Measurements from ENCODE around the gene MRPS35. TPM values are rescaled to one million over a fixed set of nuclear protein-coding genes. Genes with fewer than 3 reads are reported as not detected.
"Not testable (repeated sequence)": the region's sequence is repeated elsewhere in the genome, so short reads cannot be mapped to it uniquely, and the experiment has no call there.

The MRPS35 gene
- total and polyA plus RNA-seq, 10 donors, result 20.5 to 40.8 (median 28.5) TPM

DNA sequence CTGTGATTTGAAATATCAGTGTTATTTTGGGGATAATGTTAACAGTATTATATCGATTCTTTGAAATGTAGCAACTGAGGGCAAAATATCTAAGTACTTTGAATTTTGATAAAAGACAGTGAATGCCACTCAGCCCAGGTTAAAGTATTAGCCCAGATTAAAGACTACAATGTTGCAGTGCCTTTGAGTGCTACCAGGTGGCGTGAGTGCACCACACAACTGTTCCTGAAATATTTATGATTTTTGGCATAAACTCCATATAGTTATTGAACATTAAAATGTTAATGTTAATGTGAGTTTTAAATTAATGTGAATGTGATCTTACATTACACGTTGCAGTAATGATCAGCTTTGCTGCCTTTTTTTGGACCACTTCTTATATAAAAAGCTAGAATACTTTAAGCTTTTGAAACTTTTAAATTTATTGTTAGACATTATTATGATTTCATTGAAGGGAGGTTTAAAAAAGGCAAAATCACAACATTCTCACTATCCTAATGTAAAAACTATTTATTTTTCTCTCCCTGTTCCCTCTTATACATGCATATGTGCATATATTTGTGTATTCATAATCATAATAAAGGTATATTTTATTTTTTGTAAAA, 22.5 kb downstream of the MRPS35 start:
- no peak for DNase-seq
- TF ChIP-seq POLR2A (IDR thresholded peaks at IDR 0.05), result no peak
- TF ChIP-seq, protein P1, sequence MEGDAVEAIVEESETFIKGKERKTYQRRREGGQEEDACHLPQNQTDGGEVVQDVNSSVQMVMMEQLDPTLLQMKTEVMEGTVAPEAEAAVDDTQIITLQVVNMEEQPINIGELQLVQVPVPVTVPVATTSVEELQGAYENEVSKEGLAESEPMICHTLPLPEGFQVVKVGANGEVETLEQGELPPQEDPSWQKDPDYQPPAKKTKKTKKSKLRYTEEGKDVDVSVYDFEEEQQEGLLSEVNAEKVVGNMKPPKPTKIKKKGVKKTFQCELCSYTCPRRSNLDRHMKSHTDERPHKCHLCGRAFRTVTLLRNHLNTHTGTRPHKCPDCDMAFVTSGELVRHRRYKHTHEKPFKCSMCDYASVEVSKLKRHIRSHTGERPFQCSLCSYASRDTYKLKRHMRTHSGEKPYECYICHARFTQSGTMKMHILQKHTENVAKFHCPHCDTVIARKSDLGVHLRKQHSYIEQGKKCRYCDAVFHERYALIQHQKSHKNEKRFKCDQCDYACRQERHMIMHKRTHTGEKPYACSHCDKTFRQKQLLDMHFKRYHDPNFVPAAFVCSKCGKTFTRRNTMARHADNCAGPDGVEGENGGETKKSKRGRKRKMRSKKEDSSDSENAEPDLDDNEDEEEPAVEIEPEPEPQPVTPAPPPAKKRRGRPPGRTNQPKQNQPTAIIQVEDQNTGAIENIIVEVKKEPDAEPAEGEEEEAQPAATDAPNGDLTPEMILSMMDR (IDR thresholded peaks at IDR 0.05 in 8 of 11, conservative IDR thresholded peaks at IDR 0.05 in 3 of 11), result peak; percentile 44 to 76 (median 70)
- no peak overlapping the region for H3K4me3 ChIP-seq
- peaks cover 0 to 85% (median 39%) of the 10 kb centered on the region in 6 donors for H3K36me3 ChIP-seq
- no peaks in the 10 kb centered on the region for H3K27me3 ChIP-seq (replicated peaks in 1 of 7)
- H3K9me3 ChIP-seq, result no peaks in the 10 kb centered on the region
- no peak overlapping the region for H3K27ac ChIP-seq
- intact Hi-C loops (cut with DNase I; ENCODE audit: low total_unique reads), result loop anchor here (5.0 kb wide), 2 partner anchors 89 to 209 kb away; no protein-coding TSS in a partner anchor
- H3K4me1 ChIP-seq, result no peaks in the 10 kb centered on the region
- WGBS, 5 donors, result 43 to 60% (median 51%) methylated on average over 3 of the region's 3 CpGs

DNA sequence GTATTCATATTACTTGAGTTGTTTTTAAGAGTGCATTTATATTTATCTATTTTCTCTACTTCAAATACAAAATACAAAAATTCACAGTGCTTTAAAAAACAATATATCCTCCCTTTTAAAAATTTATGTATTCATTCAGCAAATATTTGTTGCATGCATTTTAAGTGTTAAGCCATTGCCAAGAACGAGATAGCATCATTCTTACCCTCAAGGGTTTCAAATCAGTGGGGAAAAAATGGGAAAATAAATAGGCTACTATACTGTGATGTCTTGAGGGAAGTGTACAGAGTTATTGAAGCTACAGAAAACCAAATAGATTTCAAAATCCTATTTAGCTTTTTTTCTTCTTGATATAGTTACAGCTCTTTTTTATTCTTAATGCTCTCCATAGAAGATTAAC, 23.2 kb downstream of the MRPS35 start:
- H3K27me3 ChIP-seq (replicated peaks in 1 of 7), result no peaks in the 10 kb centered on the region
- peaks cover 0 to 86% (median 43%) of the 10 kb centered on the region in 6 donors for H3K36me3 ChIP-seq
- H3K27ac ChIP-seq, result no peak overlapping the region
- no peaks in the 10 kb centered on the region for H3K4me1 ChIP-seq
- intact Hi-C loops (cut with DNase I; ENCODE audit: low total_unique reads), result loop anchor here (5.0 kb wide), 2 partner anchors 89 to 209 kb away; no protein-coding TSS in a partner anchor
- no peaks in the 10 kb centered on the region for H3K9me3 ChIP-seq
- no peak overlapping the region for H3K4me3 ChIP-seq
- 85 to 98% (median 93%) methylated on average over 1 of the region's 1 CpG for WGBS, 5 donors
- TF ChIP-seq POLR2AphosphoS5 (IDR thresholded peaks at IDR 0.05) (no peak), POLR2A (IDR thresholded peaks at IDR 0.05) (no peak)
- TF ChIP-seq, protein P1 (IDR thresholded peaks at IDR 0.05 in 8 of 11, conservative IDR thresholded peaks at IDR 0.05 in 3 of 11), result no peak
- no peak for DNase-seq

DNA sequence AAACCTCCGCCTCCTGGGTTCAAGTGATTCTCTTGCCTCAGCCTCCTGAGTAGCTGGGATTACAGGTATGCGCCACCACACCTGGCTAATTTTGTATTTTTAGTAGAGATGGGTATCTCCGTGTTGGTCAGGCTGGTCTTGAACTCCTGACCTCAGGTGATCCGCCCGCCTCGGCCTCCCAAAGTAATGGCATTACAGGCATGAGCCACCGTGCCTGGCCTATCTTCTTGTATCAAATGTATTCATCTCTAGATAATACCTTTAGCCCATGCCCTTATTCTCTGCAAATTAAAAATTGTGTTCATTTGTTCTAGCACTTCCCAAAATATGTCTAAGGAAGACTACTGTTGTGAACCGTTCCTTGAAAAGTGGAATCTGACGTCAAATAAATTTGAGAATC, 23.7 kb downstream of the MRPS35 start:
- intact Hi-C loops (cut with DNase I; ENCODE audit: low total_unique reads), result loop anchor here (5.0 kb wide), 2 partner anchors 88 to 208 kb away; no protein-coding TSS in a partner anchor
- not testable (repeated sequence) for H3K4me1 ChIP-seq; H3K27ac ChIP-seq; H3K27me3 ChIP-seq (replicated peaks in 1 of 7); DNase-seq; H3K4me3 ChIP-seq; H3K9me3 ChIP-seq
- peaks cover 0 to 89% (median 47%) of the 10 kb centered on the region in 6 donors for H3K36me3 ChIP-seq
- 93 to 97% (median 95%) methylated on average over 9 of the region's 9 CpGs for WGBS, 5 donors

DNA sequence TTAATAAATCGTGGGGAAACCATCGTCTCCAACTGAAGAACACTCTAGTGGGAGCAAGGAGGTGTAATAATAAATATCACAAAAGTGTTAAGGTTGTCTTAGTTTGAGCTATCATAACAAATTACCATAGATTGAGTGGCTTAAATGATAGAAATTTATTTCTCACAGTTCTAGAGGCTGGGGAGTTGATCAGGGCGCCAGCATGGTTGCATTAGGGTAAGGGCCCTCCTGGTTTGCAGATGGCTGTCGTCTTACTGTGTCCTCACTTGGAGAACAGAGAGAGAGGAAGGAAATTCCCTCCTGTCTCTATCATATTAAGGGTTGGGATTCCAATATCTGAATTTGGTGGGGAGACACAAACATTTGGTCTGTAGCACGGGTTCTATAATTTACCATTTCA, 33.0 kb downstream of the MRPS35 start:
- intact Hi-C loops (cut with DNase I; ENCODE audit: low total_unique reads), result no loop called here
- peaks cover 0 to 9% (median 6%) of the 10 kb centered on the region in 6 donors for H3K4me1 ChIP-seq

DNA sequence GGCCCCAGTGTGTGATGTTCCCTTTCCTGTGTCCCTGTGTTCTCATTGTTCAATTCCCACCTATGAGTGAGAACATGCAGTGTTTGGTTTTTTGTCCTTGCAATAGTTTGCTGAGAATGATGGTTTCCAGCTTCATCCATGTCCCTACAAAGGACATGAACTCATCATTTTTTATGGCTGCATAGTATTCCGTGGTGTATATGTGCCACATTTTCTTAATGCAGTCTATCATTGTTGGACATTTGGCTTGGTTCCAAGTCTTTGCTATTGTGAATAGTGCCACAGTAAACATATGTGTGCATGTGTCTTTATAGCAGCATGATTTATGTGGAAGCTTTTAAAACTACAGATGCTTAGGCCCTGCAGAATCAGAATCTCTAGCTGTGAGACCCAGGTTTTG, 35.1 kb downstream of the MRPS35 start:
- H3K27me3 ChIP-seq (replicated peaks in 1 of 7); intact Hi-C loops (cut with DNase I; ENCODE audit: low total_unique reads); DNase-seq; H3K27ac ChIP-seq; H3K9me3 ChIP-seq; H3K4me3 ChIP-seq: not testable (repeated sequence)
- Histone ChIP-seq H3K4me1 (peaks cover 0 to 17% (median 7%) of the 10 kb centered on the region in 6 donors), H3K36me3 (peaks cover 0 to 65% (median 15%) of the 10 kb centered on the region in 6 donors)
- 80 to 100% (median 92%) methylated on average over 1 of the region's 1 CpG for WGBS, 5 donors

More for the DNA sequence above, 33.0 kb downstream of the MRPS35 start:
- TF ChIP-seq, protein P1 (IDR thresholded peaks at IDR 0.05 in 8 of 11, conservative IDR thresholded peaks at IDR 0.05 in 3 of 11), result no peak
- no peak overlapping the region for H3K27ac ChIP-seq
- H3K36me3 ChIP-seq, result peaks cover 0 to 83% (median 30%) of the 10 kb centered on the region in 6 donors
- 91 to 98% (median 95%) methylated on average over 5 of the region's 5 CpGs for WGBS, 5 donors
- H3K4me3 ChIP-seq, result no peak overlapping the region
- no peaks in the 10 kb centered on the region for H3K9me3 ChIP-seq
- H3K27me3 ChIP-seq (replicated peaks in 1 of 7), result no peaks in the 10 kb centered on the region
- DNase-seq, result no peak
